H4 (cell line): ENCODE measurements around the gene EPS8L3. TPM values are rescaled to one million over a fixed set of nuclear protein-coding genes. Genes with fewer than 3 reads are reported as not detected.
"Not testable (repeated sequence)": the region's sequence is repeated elsewhere in the genome, so short reads cannot be mapped to it uniquely, and the experiment has no call there.

ENCODE experiments used
- DNase-seq: peaks from one replicate; pipeline ENCODE4 v3.0.0-alpha.2; 2015; ENCODE audit warnings: low spot score
- total RNA-seq: library from RNA; depleted of rRNA; stranded (reverse); fragments of >200 nt; shearing (Covaris generic); gene quantifications from 2 replicates; pipeline ENCODE4 v1.2.3, GENCODE V29; 2014; rRNA removed

Gene EPS8L3
- not detected in 2 replicates for total RNA-seq

- no peak for DNase-seq
These were observed at the start of gene EPS8L3 for GRCh38 chr1:109763646-109764415. TSS of gene EPS8L3 (minus strand) at chr1:109763923. CDS start at chr1:109761749, 2,174 bp downstream.

GRCh38 chr1:109812691-109813393 lies 49.1 kb upstream of the EPS8L3 start:
- no peak for DNase-seq

- no peak for DNase-seq
These were observed 45.0 kb upstream of the EPS8L3 start for GRCh38 chr1:109808703-109809102.

GRCh38 chr1:109807822-109808680 lies 44.3 kb upstream of the EPS8L3 start:
- DNase-seq, result no peak

GRCh38 chr1:109807402-109807801 lies 43.7 kb upstream of the EPS8L3 start:
- DNase-seq, result no peak

- no peak for DNase-seq
These were observed 43.1 kb upstream of the EPS8L3 start for GRCh38 chr1:109806733-109807400.

GRCh38 chr1:109805486-109806165 lies 41.9 kb upstream of the EPS8L3 start:
- no peak for DNase-seq

- no peak for DNase-seq
These were observed 40.9 kb upstream of the EPS8L3 start for GRCh38 chr1:109804660-109805059.

GRCh38 chr1:109803901-109804331 lies 40.2 kb upstream of the EPS8L3 start:
- no peak for DNase-seq

GRCh38 chr1:109802901-109803561 lies 39.3 kb upstream of the EPS8L3 start:
- no peak for DNase-seq

GRCh38 chr1:109802136-109802900 lies 38.6 kb upstream of the EPS8L3 start:
- DNase-seq, result no peak

GRCh38 chr1:109801791-109802135 lies 38.0 kb upstream of the EPS8L3 start:
- DNase-seq, result no peak

GRCh38 chr1:109800291-109800690 lies 36.6 kb upstream of the EPS8L3 start:
- no peak for DNase-seq

GRCh38 chr1:109799445-109799844 lies 35.7 kb upstream of the EPS8L3 start:
- no peak for DNase-seq

- not testable (repeated sequence) for DNase-seq
These were observed 33.5 kb upstream of the EPS8L3 start for GRCh38 chr1:109797303-109797595.

GRCh38 chr1:109796484-109797302 lies 33.0 kb upstream of the EPS8L3 start:
- no peak for DNase-seq

GRCh38 chr1:109794319-109795132 lies 30.8 kb upstream of the EPS8L3 start:
- no peak for DNase-seq
